Activated CD4-positive, CD25-positive, alpha-beta regulatory T cell treated with anti-CD3 and anti-CD28 coated beads, Interleukin-2, amount 50 U/mL, for 24 hours (primary cell): Measurements from ENCODE around the gene GALNTL6.

Experiments
- ATAC-seq, 2 donors: fragments of 150-1000 bp; cut with Tn5 transposase; one replicate each; pipeline ENCODE4 v1.10.0; 2021; ENCODE audit warnings: mild to moderate bottlenecking in 1 of 2, moderate library complexity in 1 of 2

The GALNTL6 gene

GRCh38 chr4:172243551-172243950, 430.3 kb downstream of the GALNTL6 start:
- no peak for ATAC-seq

GRCh38 chr4:172245516-172245915, 432.3 kb downstream of the GALNTL6 start:
- no peak for ATAC-seq

- ATAC-seq: no peak
Observed at GRCh38 chr4:172253409-172253808, 440.2 kb downstream of the GALNTL6 start.

- ATAC-seq: no peak
Observed at GRCh38 chr4:172256820-172257219, 443.6 kb downstream of the GALNTL6 start.

GRCh38 chr4:172270397-172270796, 457.2 kb downstream of the GALNTL6 start:
- ATAC-seq: no peak

GRCh38 chr4:172287117-172287516, 473.9 kb downstream of the GALNTL6 start:
- no peak for ATAC-seq

- no peak for ATAC-seq
Observed at GRCh38 chr4:172305698-172306097, 492.5 kb downstream of the GALNTL6 start.

- ATAC-seq: no peak
Observed at GRCh38 chr4:172308078-172308477, 494.9 kb downstream of the GALNTL6 start.

- ATAC-seq: no peak
Observed at GRCh38 chr4:172311682-172312081, 498.5 kb downstream of the GALNTL6 start.

- ATAC-seq: no peak
Observed at GRCh38 chr4:172323288-172323687, 510.1 kb downstream of the GALNTL6 start.

- no peak for ATAC-seq
Observed at GRCh38 chr4:172344308-172344938, 531.2 kb downstream of the GALNTL6 start.

- ATAC-seq: no peak
Observed at GRCh38 chr4:172348426-172348825, 535.2 kb downstream of the GALNTL6 start.

GRCh38 chr4:172352356-172352755, 539.2 kb downstream of the GALNTL6 start:
- no peak for ATAC-seq

- no peak for ATAC-seq
Observed at GRCh38 chr4:172356016-172356415, 542.8 kb downstream of the GALNTL6 start.

- ATAC-seq: no peak
Observed at GRCh38 chr4:172357006-172357540, 543.9 kb downstream of the GALNTL6 start.

- ATAC-seq: no peak
Observed at GRCh38 chr4:172362569-172362968, 549.4 kb downstream of the GALNTL6 start.

- ATAC-seq: no peak
Observed at GRCh38 chr4:172369471-172369959, 556.3 kb downstream of the GALNTL6 start.

- ATAC-seq: no peak
Observed at GRCh38 chr4:172377486-172378140, 564.4 kb downstream of the GALNTL6 start.

- no peak for ATAC-seq
Observed at GRCh38 chr4:172379834-172380233, 566.6 kb downstream of the GALNTL6 start.

- ATAC-seq: no peak
Observed at GRCh38 chr4:172390331-172390730, 577.1 kb downstream of the GALNTL6 start.

GRCh38 chr4:172392741-172393140, 579.5 kb downstream of the GALNTL6 start:
- no peak for ATAC-seq

- ATAC-seq: no peak
Observed at GRCh38 chr4:172393220-172393619, 580.0 kb downstream of the GALNTL6 start.

- ATAC-seq: no peak
Observed at GRCh38 chr4:172404676-172405075, 591.5 kb downstream of the GALNTL6 start.

GRCh38 chr4:172410363-172410762, 597.2 kb downstream of the GALNTL6 start:
- ATAC-seq: no peak
